Measurements from ENCODE around the gene CHMP4A. TPM values are rescaled to one million over a fixed set of nuclear protein-coding genes. Genes with fewer than 3 reads are reported as not detected.

Gene CHMP4A
- polyA plus RNA-seq, 1 donor (not counting 4 experiments of a cell fraction or from before 2014, with no cell fraction given) = 54.5 TPM

DNA sequence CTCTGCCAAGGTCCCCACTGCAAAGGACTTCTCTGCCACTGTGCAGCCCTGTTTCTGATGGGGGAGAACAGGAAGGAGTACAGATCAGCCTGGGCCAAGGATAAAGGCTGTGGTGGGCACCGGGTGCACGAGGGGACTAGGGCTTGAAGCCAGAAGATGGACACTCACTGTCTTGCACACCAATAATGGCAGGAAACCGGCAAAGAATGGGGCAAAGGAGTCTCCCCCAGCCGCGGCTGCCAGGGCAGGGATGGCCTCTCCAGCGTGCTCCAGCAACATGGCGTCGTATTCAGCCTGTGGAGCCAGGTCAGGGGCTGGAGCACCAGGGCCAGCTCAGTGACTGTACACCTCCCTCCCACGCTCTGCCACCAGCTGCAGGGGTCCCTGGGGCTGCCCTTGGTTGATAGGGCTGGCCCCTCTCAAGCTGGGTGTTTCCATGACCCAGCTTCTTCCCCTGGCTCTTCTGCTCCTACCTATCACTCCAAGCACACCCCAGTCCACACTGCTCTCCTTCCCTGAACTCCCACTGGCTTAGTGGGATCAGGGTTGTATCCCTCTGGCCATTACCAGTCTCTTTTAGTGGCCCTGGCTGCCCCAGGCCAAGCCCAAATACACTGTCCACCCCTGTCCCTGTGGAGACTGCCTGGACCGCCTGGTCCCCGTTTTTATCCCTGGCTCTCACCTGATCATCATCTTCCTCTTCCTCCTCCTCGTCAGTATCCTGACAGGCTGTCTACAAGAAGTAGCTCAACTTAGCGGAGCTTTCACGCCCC is 31.0 kb downstream of the CHMP4A start:
- Histone ChIP-seq H3K27ac (ENCODE audit: control insufficient read depth, insufficient read depth, low read length) (no peak overlapping the region), H3K9me3 (ENCODE audit: control insufficient read depth, low read depth, low read length) (no peaks in the 10 kb centered on the region), H2AFZ (ENCODE audit: control insufficient read depth, low read length) (no peak overlapping the region), H3K9ac (ENCODE audit: control insufficient read depth, extremely low read depth, insufficient read depth, low read length) (no peak overlapping the region), H3K9me1 (ENCODE audit: control insufficient read depth, extremely low read depth, insufficient read depth, low read length) (no peaks in the 10 kb centered on the region), H3K36me3 (ENCODE audit: control insufficient read depth in 2 of 2, extremely low read depth in 1 of 2, insufficient read depth in 2 of 2, low read length in 2 of 2) (peaks cover 55 to 68% of the 10 kb centered on the region in 2 experiments), H3K4me3 (ENCODE audit: control insufficient read depth in 2 of 3, extremely low read depth in 1 of 3, insufficient read depth in 2 of 3, low read depth in 1 of 3, low read length in 3 of 3) (no peak overlapping the region), H4K20me1 (ENCODE audit: control insufficient read depth, extremely low read depth, insufficient read depth, low read length) (peaks cover 12% of the 10 kb centered on the region), H3K79me2 (ENCODE audit: control insufficient read depth, insufficient read depth, low read length) (peaks cover 4% of the 10 kb centered on the region), H3K27me3 (ENCODE audit: control insufficient read depth, extremely low read depth, insufficient read depth, low read length) (no peaks in the 10 kb centered on the region), H3K4me1 (ENCODE audit: control insufficient read depth, extremely low read depth, insufficient read depth, low read length) (peaks cover 2% of the 10 kb centered on the region), H3K4me2 (ENCODE audit: control insufficient read depth, extremely low read depth, insufficient read depth, low read depth, low read length) (no peak overlapping the region)
- dilution Hi-C loops (cut with MboI; ENCODE audit: extremely low pct_ligation_motif_present, low sequenced_read_pairs) = no loop called here
- FAIRE-seq (no peak), DNase-seq (ENCODE audit: low read depth, low spot score) (no peak)
- no peak for TF ChIP-seq EZH2 (IDR thresholded peaks at IDR 0.05; ENCODE audit: low read length)
- TF ChIP-seq, protein P1, sequence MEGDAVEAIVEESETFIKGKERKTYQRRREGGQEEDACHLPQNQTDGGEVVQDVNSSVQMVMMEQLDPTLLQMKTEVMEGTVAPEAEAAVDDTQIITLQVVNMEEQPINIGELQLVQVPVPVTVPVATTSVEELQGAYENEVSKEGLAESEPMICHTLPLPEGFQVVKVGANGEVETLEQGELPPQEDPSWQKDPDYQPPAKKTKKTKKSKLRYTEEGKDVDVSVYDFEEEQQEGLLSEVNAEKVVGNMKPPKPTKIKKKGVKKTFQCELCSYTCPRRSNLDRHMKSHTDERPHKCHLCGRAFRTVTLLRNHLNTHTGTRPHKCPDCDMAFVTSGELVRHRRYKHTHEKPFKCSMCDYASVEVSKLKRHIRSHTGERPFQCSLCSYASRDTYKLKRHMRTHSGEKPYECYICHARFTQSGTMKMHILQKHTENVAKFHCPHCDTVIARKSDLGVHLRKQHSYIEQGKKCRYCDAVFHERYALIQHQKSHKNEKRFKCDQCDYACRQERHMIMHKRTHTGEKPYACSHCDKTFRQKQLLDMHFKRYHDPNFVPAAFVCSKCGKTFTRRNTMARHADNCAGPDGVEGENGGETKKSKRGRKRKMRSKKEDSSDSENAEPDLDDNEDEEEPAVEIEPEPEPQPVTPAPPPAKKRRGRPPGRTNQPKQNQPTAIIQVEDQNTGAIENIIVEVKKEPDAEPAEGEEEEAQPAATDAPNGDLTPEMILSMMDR (optimal IDR thresholded peaks at IDR 0.05 in 1 of 3, IDR thresholded peaks at IDR 0.05 in 1 of 3, conservative IDR thresholded peaks at IDR 0.05 in 1 of 3; ENCODE audit: extremely low read depth in 1 of 3, insufficient read depth in 2 of 3, low read length in 3 of 3) = no peak

DNA sequence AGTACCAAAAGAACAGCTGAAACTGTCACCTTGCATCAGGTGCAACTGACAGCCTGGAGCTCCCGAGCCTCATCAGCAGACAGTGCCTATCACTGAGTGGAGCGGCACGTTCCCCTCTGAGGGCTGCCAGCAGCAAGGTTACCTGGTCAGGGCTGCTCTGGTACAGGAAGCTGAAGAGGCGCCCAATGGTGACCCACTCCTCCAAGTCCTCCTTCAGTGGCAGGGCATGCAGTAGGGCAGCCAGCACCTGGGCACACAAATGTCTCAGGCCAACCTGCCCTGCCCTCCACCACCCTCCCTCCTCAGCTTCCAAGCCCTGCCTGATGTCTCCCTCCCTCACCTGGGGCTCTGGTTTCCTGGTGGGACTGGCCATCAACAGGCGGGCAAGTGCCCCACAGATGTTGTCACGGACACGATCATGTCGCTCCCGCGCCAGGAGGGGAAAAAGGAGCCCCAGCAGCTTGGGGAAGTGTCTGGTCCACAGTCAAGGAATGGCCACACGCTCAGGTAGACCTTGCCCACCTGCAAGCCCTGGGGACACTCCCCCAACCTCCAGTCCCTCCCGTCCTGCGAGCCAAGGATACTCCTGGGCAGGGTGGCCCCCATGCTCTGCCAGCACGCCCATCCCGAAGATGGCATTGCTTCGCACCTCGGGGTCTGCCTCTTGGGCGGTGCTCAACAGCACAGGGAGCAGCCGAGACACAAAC is 31.8 kb downstream of the CHMP4A start:
- no peaks in the 10 kb centered on the region for H3K27me3 ChIP-seq (ENCODE audit: control insufficient read depth, extremely low read depth, insufficient read depth, low read length)
- H3K9me1 ChIP-seq (ENCODE audit: control insufficient read depth, extremely low read depth, insufficient read depth, low read length) = no peaks in the 10 kb centered on the region
- H3K4me2 ChIP-seq (ENCODE audit: control insufficient read depth, extremely low read depth, insufficient read depth, low read depth, low read length) = no peak overlapping the region
- FAIRE-seq (no peak), DNase-seq (ENCODE audit: low read depth, low spot score) (no peak)
- no peak overlapping the region for H3K4me3 ChIP-seq (ENCODE audit: control insufficient read depth in 2 of 3, extremely low read depth in 1 of 3, insufficient read depth in 2 of 3, low read depth in 1 of 3, low read length in 3 of 3)
- H3K27ac ChIP-seq (ENCODE audit: control insufficient read depth, insufficient read depth, low read length) = no peak overlapping the region
- H3K9me3 ChIP-seq (ENCODE audit: control insufficient read depth, low read depth, low read length) = no peaks in the 10 kb centered on the region
- no peak overlapping the region for H3K9ac ChIP-seq (ENCODE audit: control insufficient read depth, extremely low read depth, insufficient read depth, low read length)
- no peak overlapping the region for H2AFZ ChIP-seq (ENCODE audit: control insufficient read depth, low read length)
- dilution Hi-C loops (cut with MboI; ENCODE audit: extremely low pct_ligation_motif_present, low sequenced_read_pairs) = no loop called here
- TF ChIP-seq EZH2 (IDR thresholded peaks at IDR 0.05; ENCODE audit: low read length) = no peak
- TF ChIP-seq, protein P1 (optimal IDR thresholded peaks at IDR 0.05 in 1 of 3, IDR thresholded peaks at IDR 0.05 in 1 of 3, conservative IDR thresholded peaks at IDR 0.05 in 1 of 3; ENCODE audit: extremely low read depth in 1 of 3, insufficient read depth in 2 of 3, low read length in 3 of 3) = no peak
- no peaks in the 10 kb centered on the region for H3K79me2 ChIP-seq (ENCODE audit: control insufficient read depth, insufficient read depth, low read length)
- no peaks in the 10 kb centered on the region for H3K4me1 ChIP-seq (ENCODE audit: control insufficient read depth, extremely low read depth, insufficient read depth, low read length)
- peaks cover 8% of the 10 kb centered on the region for H4K20me1 ChIP-seq (ENCODE audit: control insufficient read depth, extremely low read depth, insufficient read depth, low read length)
- H3K36me3 ChIP-seq (ENCODE audit: control insufficient read depth in 2 of 2, extremely low read depth in 1 of 2, insufficient read depth in 2 of 2, low read length in 2 of 2) = peaks cover 58 to 60% of the 10 kb centered on the region in 2 experiments

All from keratinocyte (primary cell).